HG02763 (cell line): ENCODE measurements around the gene ZDHHC19.
"Not testable (repeated sequence)": the region's sequence is repeated elsewhere in the genome, so short reads cannot be mapped to it uniquely, and the experiment has no call there.

Source experiments
- ATAC-seq: cut with Tn5 transposase; IDR thresholded peaks from one replicate; pipeline ENCODE4 v1.9.1; 2021; ENCODE audit warnings: mild to moderate bottlenecking, moderate library complexity; ENCODE audit not compliant: unreplicated experiment

ZDHHC19 gene

GRCh38 chr3:196225763-196226364, 14.7 kb upstream of the ZDHHC19 start:
- ATAC-seq = no peak

DNA sequence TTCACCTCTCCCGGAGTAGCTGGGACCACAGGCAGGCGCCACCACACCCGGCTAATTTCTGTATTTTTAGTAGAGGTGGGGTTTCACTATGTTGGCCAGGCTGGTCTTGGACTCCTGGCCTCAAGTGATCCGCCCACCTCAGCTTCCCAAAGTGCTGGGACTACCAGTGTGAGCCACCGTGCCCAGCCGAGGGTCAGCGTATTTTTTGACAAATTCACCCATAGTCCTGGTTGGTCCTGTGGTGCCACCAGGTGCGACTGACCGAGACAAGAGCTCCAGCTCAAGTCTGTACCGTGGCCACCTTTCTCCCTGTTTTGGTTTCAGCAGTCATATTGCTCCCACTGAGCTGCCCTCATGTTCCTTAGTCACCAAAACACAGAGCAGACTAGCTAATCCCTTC, 13.9 kb upstream of the ZDHHC19 start:
- no peak for ATAC-seq

DNA sequence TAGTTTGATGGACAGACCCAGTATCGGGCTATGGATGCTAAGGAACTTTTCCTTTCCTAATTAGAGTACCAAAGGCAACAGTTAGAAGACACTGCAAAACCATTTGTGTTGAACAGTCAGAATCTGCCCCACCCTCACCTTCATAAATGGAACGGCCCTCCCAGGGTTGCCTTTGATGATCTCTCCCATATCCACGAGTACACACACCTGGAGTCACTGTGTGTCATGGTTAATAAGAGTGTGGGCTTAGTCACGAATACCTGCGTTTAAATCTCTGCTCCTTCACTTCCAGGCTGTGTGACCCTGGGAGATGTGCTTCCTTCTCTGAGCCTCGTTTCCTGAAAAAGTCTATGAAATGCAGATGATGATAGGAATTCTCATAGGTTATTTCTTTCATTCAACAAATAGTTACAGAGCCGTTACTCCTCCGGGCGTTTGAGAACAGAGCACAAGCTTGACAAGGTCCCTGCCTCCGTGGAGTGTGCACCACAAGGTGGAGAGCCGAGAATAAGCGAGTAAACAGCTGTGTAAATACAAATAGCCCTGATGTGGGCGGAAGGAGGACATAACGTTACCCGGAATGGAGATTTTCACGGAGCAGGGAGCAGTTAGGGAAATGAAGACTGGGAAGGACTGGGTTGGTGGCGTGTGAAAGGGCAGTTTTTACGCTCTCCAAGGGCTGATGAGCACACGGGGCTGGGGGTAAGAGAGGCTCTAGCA, 11.8 kb upstream of the ZDHHC19 start:
- no peak for ATAC-seq

DNA sequence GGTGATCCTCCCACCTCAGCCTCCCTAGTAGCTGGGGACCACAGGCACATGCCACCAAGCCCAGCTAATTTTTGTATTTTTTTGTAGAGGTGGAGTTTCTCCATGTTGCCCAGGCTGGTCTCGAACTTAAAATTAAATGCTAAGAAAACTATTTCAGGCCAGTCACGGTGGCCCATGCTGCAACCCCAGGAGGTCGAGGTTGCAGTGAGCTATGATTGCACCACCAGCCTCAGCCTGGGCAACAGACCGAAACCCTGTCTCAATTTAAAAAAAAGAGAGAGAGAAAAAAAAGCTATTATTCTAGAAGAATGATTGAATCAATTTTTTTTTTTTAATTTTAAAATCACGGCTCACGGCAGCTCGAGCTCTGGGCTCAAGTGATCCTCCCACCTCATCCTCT, 9.8 kb upstream of the ZDHHC19 start:
- no peak for ATAC-seq

- ATAC-seq = no peak
Measured at GRCh38 chr3:196220587-196220986, 9.4 kb upstream of the ZDHHC19 start.

DNA sequence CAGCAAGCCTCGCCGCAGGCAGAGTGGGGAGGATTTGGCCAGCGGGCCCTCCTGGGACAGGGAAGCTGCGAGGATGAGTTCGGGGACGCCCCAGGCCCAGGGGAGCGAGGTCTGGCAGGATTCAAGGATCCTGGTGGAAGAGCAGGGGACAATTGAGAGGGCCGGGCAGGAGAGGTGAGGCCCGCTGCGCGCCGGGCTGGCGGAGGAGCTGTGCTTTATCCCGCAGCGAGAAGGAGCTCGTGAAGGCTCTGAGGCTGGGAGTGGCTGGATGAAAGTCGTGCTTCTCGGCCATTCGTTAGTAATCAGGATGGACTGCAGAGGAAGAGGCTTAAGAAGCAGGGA, 8.7 kb upstream of the ZDHHC19 start:
- ATAC-seq = no peak

- no peak for ATAC-seq
Measured at GRCh38 chr3:196219194-196219969, 8.2 kb upstream of the ZDHHC19 start.

DNA sequence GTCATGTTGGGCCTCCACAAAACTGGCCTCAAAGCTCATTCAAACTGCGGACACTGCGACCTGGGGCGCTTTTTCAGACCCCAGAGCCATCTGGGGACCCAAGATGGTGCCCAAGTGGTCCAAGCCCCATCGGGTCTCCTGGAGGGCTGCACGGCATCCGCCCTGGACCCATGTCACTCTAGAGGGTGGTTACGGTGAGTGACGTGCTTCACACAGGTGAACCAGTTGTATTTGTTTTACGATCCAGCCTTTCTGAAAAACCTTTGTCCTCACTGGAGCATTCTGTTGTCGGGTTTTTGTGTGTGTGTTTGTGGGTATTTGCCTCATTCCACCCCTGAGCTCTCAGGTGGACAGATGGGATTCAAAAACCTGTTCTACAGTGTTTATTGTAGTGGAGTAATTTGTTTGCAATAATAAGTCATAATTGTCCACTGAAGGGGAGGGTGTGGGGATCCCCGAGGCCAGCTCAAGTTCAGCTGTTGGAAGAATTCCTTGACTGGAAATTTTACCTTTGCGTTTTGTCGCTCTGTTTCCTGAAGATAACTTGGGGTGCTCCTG, 7.0 kb upstream of the ZDHHC19 start:
- no peak for ATAC-seq

DNA sequence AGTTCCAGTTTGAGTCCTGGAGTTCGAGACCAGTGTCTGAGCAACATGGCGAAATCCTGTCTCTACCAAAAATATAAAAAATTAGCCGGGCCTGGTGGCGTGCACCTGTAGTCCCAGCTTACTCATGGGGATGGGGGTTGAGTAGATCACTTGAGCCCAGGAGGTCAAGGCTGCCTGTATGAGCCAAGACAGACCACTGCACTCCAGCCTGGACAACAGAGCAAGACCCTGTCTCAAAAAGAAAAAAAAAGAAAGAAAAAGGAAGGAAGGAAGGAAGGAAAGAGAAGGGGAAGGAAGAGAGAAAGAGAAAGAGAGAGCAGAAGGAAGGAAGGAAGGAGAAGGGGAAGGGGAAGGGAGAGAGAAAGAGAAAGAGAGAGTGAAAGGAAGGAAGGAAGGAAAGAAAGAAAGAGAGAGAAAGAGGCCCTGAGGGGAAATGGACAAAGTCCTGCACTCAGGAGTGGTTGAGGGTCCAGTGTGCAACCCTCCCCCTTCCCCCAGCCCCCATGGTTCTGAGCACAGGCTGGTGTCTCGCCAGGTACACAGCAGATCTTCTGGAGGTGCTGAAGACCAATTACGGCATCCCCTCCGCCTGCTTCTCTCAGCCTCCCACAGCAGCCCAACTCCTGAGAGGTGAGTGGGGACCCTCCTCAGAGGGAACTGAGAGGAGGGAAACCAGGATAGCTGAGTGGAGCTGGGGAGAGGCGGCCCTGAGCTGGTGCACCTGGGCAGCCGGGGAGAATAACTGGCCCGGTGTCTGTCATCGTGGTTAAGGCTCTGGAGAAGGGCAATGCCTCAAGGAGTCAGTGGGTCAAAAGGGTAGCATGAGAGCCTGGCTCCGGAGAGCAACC, 6.3 kb upstream of the ZDHHC19 start:
- ATAC-seq = no peak

DNA sequence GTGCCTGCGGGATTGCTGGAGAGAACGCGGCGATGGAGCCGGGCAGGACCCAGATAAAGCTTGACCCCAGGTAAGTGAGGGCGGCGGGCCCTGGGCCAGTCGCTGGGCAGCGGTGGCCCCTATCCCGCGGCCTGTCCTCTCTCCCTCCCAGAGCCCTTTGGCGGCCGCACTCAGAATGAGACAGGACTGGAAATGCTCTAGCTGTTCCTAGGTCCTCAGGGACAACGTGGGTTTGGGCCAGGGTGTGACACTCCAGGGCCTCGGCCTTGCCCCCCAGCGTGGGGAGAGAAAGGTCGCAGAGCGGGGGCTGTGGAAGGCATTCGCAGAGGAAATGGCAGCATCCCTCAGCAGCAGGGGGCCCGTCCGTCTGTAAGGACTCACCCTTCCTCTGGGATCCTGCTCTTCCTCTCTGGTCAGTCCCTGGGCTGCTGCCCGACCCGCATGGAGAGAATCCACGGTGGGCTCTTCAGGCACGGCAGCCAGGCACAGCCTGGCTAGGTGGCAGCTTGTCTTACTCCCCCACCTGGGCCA, 5.5 kb upstream of the ZDHHC19 start:
- ATAC-seq = no peak

- no peak for ATAC-seq
Measured at GRCh38 chr3:196216089-196216564, 4.9 kb upstream of the ZDHHC19 start, which contains the start of gene SLC51A. SLC51A (plus strand) TSS chr3:196216534; CDS start chr3:196216713, 179 bp downstream.

- no peak for ATAC-seq
Measured at GRCh38 chr3:196215493-196216020, 4.4 kb upstream of the ZDHHC19 start.

GRCh38 chr3:196214783-196215441, 3.7 kb upstream of the ZDHHC19 start:
- ATAC-seq = no peak

GRCh38 chr3:196209944-196210672, 1.1 kb downstream of the ZDHHC19 start:
- ATAC-seq = not testable (repeated sequence)

DNA sequence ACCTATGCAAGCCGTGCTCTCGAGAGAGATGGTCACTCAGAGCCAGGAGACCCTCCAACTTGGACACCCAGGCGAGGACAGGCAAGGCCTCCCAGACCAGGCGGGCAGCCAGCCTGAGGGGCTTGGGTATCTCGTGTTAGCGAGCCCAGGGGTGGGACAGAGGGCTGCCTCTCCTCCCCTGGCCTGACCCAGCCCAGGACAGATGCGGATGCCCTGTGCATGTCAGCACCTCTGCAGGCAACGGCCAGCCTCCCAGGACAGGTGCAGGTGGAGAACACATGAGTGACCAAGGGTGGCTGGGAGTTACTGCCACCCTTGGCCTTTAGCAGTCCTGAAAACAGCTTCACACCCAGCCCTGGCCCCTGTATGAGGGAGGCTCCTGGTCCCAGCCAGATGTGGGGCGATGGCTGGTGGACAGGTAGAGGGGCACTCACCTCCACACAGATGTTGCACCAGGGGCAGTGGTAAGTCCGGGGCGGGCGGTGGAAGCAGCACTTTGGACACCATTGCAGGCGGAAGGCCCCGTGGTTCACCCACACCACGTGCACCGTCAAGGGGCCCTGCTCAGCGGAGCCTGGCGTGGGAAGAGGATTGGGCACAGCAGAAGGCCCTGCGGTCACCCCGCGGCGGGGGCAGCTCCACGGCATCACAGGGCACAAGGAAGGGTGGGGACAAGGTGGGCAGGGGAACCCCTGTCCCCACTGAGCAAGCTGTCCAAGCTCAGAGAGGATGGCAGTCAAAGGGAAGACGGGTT, 2.1 kb downstream of the ZDHHC19 start:
- ATAC-seq = no peak

DNA sequence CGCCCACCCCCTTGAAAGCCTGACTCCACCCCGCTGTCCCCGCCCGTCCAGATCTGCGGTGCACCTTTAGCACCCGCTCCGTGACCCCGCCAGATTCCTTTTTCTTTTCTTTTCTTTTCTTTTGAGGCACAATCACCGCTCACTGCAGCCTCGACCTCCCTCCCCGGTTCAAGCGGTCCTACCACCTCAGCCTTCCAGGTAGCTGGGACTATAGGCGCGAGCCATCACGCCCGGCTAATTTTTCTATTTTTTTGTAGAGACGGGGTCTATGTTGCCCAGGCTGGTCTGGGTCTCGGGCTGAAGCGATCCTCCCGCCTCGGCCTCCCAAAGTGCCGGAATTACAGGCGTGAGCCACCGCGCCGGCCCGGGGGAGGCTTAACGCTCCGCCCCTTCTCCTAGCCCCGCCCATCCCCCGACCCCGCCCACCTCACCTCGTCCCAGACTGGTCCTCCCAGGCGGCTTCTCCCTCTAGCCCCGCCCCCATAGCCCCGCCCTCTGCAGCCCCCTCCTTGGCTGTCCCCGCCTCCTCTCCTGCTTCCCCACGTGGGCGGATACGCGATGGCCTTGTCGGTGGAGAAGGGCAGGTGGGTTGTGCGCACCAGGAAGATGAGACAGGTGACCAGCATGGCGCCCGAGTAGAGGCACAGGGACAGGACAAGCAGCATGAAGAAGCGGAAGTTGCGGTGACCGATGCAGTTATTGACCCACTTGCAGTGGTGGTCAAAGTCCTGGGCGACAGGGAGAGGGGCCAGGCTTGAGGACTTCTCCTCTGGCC, 3.2 kb downstream of the ZDHHC19 start:
- no peak for ATAC-seq

GRCh38 chr3:196207159-196207832, 3.9 kb downstream of the ZDHHC19 start:
- ATAC-seq = no peak
